Measurements from ENCODE around the gene DVL1.

DVL1 gene

GRCh38 chr1:1355416-1355815 is 6.2 kb upstream of the DVL1 start:
- no peak for DNase-seq

GRCh38 chr1:1354271-1355247 is 5.3 kb upstream of the DVL1 start:
- no peak for DNase-seq

- no peak for DNase-seq
Observed at GRCh38 chr1:1353389-1354151, 4.4 kb upstream of the DVL1 start.

GRCh38 chr1:1352786-1353388 is 3.7 kb upstream of the DVL1 start:
- no peak for DNase-seq

- no peak for DNase-seq
Observed at GRCh38 chr1:1351511-1352427, 2.6 kb upstream of the DVL1 start.

- DNase-seq = no peak
Observed at GRCh38 chr1:1348420-1349255, 580 bp downstream of the DVL1 start.

- DNase-seq = no peak
Observed at GRCh38 chr1:1347663-1348419, 1.4 kb downstream of the DVL1 start.

GRCh38 chr1:1347026-1347595 is 2.1 kb downstream of the DVL1 start:
- no peak for DNase-seq

GRCh38 chr1:1346501-1346890 is 2.7 kb downstream of the DVL1 start:
- no peak for DNase-seq

- no peak for DNase-seq
Observed at GRCh38 chr1:1345860-1346500, 3.2 kb downstream of the DVL1 start.

GRCh38 chr1:1345384-1345783 is 3.8 kb downstream of the DVL1 start:
- no peak for DNase-seq

- no peak for DNase-seq
Observed at GRCh38 chr1:1344655-1345361, 4.4 kb downstream of the DVL1 start.

- no peak for DNase-seq
Observed at GRCh38 chr1:1343811-1344421, 5.3 kb downstream of the DVL1 start.

GRCh38 chr1:1342584-1343115 is 6.6 kb downstream of the DVL1 start:
- DNase-seq = no peak

- no peak for DNase-seq
Observed at GRCh38 chr1:1342061-1342562, 7.1 kb downstream of the DVL1 start.

GRCh38 chr1:1341549-1342021 is 7.6 kb downstream of the DVL1 start:
- no peak for DNase-seq

- DNase-seq = no peak
Observed at GRCh38 chr1:1340791-1341548, 8.2 kb downstream of the DVL1 start.

Measured in activated gamma-delta T cell (primary cell).